NCI-H146 (cell line): Measurements from ENCODE around the gene STOM.
"Not testable (repeated sequence)": the region's sequence is repeated elsewhere in the genome, so short reads cannot be mapped to it uniquely, and the experiment has no call there.

Experiments used
- DNase-seq: peaks from one replicate; lab custom pipeline; 2025; lab: John Stamatoyannopoulos, UW

Gene STOM

DNA sequence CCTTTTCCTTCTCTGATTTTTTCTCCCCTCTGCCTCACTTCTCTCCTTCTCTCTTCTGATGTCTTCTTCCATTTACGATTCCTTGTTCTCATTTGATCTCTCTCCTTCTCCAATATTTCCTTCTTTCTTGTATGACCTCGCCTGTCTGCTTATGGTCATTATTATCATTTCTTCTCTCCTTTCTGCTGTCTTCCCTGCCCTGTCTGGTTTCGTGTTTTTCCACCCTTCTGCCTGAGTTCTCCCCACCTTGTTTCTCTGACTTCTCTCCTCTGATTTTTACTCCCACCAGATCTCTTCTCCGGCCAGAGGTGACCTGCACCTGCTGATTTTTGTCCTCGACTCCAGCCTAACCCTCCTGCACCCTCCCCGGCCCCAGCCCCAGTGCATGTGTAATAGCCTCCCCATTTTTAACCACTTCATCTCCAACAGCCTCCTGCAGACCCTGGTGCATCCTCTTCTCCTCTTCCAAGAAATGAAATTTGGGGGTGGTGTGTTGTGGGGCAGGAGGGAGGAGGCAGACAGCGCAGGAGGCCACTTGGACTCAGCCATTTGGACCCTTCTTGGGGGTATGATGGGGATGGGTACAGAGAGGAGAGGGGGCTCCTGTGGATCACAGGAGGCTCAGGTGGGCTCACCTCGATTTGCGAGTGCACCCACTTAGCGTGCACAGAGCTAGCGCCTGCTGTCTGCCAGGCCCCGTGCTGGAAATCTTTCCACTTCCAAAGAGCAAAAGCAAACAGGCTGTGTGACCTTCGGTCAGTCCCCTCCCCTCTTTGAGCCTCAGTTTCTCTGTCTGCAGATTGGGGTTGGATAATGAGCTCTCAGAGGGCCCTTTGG lies 69.5 kb downstream of the STOM start:
- no peak for DNase-seq

GRCh38 chr9:121299467-121300282 lies 70.4 kb downstream of the STOM start:
- peak; percentile 12 for DNase-seq

- DNase-seq = no peak
Measured at GRCh38 chr9:121298689-121299466, 71.2 kb downstream of the STOM start.

GRCh38 chr9:121298016-121298538 lies 72.0 kb downstream of the STOM start:
- no peak for DNase-seq

- DNase-seq = no peak
Measured at GRCh38 chr9:121297389-121297788, 72.7 kb downstream of the STOM start.

DNA sequence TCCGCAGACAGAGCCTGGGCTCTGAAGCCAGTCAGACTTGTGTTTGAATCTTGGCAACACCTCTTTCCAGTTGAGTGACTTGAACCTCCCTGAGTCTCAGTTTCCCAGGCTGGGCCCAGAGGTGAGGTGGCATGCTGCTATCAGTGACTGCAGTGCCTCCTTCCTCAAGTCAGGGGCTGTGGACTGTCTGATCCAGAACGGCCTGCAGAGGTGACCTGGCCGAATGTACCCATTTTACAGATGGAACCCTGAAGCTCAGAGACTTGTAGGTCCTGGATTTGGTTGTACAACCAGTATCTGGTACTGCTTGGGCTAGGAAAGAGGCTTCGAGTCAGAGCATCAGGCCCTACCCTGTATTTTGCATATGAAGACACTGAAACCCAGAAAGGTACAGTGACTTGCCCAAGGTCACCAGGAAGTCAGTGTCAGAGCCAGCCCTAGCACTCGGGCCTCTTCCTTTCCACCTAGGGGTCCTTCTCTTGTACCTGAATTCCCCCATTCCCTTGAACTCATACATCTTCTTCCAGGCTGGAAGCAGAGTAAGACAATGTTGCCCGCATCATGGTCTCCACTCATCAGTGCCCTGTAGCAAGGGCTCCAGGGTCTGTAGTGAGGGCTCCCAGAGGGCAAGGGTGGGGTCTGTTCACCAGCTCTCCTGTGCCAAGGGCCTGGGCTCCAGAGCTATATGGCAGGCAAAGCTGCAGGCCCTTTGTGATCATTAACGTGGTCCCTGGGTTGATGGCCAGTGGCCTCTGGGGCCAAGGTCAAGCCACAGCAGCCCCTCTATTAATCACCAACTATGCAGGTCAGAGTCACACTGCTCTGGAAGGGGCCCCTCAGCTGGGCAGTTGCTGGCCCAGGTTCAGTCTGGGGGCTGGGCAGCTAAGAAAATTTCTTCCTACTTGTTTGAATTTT lies 73.6 kb downstream of the STOM start:
- DNase-seq = no peak

DNA sequence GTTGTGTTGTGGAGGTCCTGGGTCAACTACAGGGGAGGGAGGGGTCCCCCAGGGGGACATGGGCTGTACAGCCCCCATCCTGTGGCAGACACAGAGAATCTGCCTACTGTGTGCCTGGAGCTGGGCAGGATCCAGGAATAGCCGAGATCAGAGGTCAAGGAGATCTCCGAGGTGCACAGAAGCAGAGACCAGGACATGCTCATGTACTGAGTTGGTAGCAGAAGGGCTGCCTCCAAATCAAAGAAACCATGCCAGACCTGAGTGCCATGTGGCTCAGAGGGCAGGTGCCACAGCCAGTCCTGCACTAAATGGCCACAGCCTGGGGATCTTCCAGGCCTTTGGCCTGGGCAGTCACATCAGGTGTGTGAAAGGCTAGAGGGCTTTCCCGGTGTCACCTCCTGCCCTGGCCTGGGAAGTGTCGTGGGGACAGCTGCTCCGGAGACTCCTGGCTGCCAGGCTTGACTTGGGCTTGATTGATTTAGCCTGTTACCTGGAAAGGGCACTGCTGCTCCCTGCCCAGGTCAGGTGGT lies 74.3 kb downstream of the STOM start:
- no peak for DNase-seq

GRCh38 chr9:121294866-121295661 lies 75.0 kb downstream of the STOM start:
- no peak for DNase-seq

DNA sequence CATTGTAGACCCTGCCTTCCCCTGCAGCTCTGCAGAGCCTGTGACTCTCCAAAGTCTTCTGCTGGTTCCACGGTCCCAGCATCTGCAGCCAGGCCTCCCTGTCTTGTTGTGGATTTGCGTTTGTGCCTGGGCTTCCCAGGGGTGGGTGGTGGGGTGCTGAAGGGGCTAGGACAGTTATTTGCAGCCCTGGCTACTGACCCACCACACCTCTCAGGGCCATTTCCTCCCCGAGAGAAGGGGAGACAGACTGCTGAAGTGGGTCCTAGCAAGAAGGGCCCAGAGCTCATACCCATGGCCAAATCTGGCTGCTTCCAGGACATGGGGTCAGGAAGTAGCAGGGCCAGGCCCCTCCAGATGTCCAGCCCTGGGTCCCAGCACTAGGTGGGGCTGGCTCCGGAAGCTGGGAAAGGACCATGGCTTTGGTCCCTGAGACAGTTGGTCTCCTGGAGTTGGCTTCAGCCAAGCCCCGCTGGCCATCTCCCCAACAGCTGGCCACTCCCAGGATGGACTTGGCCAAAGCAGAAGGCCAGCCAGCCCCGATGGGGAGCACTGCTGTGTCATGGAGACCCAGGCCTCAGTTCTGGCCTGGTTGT lies 75.8 kb downstream of the STOM start:
- DNase-seq = no peak

DNA sequence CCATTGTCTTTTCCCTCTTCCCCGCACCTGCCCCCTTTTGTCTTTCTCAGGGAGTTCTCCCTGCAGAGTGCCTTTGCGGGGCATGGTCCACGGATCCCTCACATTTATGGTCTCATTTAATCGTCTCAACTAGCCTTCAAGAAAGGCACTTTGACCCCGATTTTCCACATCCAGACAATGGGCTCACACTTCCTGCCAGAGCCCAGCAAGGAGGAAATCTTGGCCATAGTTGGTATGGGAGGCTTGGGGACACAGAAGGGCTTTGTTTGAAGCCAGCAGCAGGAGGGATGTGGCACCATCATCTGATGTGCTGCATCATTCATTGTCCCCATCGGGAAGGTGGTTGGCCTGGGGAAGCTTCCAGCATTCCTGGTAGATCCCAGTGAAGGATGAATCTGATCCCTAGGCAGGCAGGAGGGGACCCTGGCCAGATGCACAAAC lies 77.2 kb downstream of the STOM start:
- no peak for DNase-seq

DNA sequence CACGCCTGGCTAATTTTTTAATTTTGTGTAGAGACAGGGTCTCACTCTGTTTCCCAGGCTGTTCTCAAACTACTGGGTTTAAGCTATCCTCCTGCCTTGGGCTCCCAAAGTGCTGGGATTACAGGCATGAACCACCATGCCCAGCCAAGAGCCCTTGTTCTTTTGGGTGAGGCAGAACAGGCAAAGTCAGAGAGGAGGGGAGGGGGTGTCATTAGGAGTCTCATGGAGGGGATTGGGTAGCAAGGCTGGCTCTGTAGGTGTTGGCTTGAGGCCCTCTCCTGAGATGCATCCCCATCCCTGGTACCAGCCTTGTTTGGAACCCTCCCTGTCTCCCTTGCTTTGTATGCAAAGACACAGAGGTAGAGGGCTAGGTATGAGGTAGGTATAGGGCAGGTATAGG lies 78.0 kb downstream of the STOM start:
- DNase-seq = no peak

DNA sequence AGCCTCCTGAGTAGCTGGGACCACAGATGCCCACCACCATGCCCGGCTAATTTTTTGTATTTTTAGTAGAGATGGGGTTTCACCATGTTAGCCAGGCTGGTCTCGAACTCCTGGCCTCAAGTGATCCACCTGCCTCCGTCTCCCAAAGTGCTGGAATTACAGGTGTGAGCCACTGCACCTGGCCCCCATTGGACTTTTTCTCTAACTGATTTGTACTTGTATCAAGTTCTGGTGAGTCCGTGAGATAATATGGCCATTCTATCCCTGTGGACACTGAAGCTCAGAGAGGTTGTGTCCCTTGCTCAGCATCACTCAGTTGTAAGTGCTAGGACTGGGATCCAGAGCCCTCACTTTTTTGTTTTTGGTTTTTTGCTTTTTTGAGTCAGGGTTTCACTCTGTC lies 78.5 kb downstream of the STOM start:
- DNase-seq = not testable (repeated sequence)

DNA sequence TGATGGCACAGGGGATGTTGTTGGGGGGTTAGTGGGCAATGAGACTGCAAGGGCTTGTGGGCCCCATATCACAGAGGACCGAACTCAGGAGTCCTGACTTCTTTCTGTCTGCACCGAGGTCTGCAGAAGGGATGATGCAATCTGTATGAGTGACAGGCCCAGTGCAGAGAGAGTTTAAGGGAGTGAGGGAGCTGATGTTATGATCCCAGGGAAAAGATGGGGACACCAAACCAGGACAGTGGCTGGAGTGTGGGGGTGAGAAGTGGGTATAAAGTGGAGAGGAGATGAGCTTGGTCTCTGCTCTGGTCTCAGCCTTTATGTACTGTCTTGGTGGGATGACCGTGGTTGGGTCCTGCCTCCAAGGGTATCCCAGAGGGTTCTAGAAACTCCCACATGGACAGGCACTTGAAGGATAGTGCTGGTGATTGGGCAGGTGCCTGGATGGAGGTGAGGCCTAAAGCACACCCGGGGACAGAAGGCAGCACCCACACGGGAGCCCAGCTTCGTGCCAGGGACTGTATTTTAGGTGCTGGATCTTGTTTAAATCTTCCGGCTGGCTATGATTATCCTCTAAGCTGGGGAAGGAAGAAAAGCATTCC lies 80.2 kb downstream of the STOM start:
- no peak for DNase-seq

DNA sequence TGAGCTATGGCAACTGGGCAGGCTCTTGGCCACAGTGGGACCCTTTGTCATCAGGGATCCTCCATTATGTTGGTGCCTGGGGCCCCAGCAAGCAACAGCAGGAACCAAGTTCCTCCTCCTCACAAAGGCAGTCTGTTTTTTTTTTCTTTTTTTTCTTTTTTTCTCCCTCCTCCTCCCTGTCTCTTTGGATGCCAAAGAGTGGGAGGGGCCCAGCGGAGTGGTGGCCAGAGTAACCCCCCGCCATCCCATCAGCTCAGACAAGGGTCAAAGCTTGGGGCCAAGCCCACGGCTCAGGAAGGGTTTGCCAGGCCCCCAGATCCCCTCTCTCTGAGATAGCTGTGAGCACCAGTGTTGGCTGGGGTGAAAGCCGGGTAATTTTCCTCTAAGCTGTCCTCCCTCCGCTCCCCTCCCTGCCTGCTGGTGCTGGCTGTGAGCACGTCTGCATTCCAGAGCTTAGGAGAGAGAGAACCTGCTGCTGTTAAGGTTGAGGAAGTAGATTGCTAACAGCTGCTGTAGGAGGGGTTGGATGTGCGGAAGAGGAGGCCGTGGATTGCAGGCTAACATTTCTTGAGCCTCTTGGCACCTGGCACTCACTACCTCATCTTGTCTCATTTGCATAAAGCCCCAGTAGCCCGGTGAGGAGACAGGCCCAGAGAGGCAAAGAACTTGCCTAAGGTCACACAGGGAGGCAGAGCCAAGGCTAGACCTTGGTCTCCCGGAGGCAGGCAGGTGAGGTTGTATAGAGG lies 80.9 kb downstream of the STOM start:
- no peak for DNase-seq
